ENCODE measurements around the gene CLPX.

The CLPX gene

GRCh38 chr15:65223996-65224395 lies 38.9 kb upstream of the CLPX start:
- no peak for DNase-seq
- H3K27ac Mint-ChIP-seq: no peak overlapping the region
- H3K4me1 Mint-ChIP-seq: peaks cover 9% of the 10 kb centered on the region
- H3K4me3 Mint-ChIP-seq: no peak overlapping the region
- TF ChIP-seq, protein P1, sequence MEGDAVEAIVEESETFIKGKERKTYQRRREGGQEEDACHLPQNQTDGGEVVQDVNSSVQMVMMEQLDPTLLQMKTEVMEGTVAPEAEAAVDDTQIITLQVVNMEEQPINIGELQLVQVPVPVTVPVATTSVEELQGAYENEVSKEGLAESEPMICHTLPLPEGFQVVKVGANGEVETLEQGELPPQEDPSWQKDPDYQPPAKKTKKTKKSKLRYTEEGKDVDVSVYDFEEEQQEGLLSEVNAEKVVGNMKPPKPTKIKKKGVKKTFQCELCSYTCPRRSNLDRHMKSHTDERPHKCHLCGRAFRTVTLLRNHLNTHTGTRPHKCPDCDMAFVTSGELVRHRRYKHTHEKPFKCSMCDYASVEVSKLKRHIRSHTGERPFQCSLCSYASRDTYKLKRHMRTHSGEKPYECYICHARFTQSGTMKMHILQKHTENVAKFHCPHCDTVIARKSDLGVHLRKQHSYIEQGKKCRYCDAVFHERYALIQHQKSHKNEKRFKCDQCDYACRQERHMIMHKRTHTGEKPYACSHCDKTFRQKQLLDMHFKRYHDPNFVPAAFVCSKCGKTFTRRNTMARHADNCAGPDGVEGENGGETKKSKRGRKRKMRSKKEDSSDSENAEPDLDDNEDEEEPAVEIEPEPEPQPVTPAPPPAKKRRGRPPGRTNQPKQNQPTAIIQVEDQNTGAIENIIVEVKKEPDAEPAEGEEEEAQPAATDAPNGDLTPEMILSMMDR (IDR thresholded peaks at IDR 0.05): no peak
- H3K9me3 Mint-ChIP-seq: no peaks in the 10 kb centered on the region
- peaks cover 8% of the 10 kb centered on the region for H3K27me3 Mint-ChIP-seq (ENCODE audit: low read depth, poor library complexity)
- no peaks in the 10 kb centered on the region for H3K36me3 Mint-ChIP-seq (ENCODE audit: low read depth)

GRCh38 chr15:65222891-65223290 lies 37.7 kb upstream of the CLPX start:
- peaks cover 11% of the 10 kb centered on the region for H3K27me3 Mint-ChIP-seq (ENCODE audit: low read depth, poor library complexity)
- H3K4me3 Mint-ChIP-seq: no peak overlapping the region
- DNase-seq: no peak
- no peak overlapping the region for H3K27ac Mint-ChIP-seq
- H3K9me3 Mint-ChIP-seq: no peaks in the 10 kb centered on the region
- H3K36me3 Mint-ChIP-seq (ENCODE audit: low read depth): no peaks in the 10 kb centered on the region
- TF ChIP-seq, protein P1 (IDR thresholded peaks at IDR 0.05): no peak
- H3K4me1 Mint-ChIP-seq: peaks cover 10% of the 10 kb centered on the region

DNA sequence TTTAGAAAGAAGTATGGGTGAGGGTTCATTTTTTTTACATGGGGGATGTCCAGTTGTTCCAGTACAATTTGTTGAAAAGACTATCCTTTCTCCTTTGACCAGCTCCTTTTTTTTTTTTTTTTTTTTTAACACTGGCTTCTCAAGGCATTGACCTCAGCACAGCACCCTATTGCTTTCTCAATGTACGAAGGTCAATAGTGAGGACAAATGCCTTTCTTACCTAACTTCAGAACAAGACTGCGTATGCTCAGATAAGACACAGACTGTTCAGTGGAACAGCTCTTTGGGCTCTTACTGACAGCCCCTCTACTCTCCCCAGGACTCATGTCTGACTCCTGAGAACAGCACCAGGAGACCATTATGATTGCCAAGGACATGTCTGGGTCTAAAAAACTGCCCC lies 36.6 kb upstream of the CLPX start:
- Mint-ChIP-seq H3K27me3 (ENCODE audit: low read depth, poor library complexity) (peaks cover 11% of the 10 kb centered on the region), H3K9me3 (no peaks in the 10 kb centered on the region), H3K27ac (no peak overlapping the region), H3K4me3 (no peak overlapping the region), H3K4me1 (peaks cover 10% of the 10 kb centered on the region), H3K36me3 (ENCODE audit: low read depth) (no peaks in the 10 kb centered on the region)
- TF ChIP-seq, protein P1 (IDR thresholded peaks at IDR 0.05): no peak
- DNase-seq: no peak

DNA sequence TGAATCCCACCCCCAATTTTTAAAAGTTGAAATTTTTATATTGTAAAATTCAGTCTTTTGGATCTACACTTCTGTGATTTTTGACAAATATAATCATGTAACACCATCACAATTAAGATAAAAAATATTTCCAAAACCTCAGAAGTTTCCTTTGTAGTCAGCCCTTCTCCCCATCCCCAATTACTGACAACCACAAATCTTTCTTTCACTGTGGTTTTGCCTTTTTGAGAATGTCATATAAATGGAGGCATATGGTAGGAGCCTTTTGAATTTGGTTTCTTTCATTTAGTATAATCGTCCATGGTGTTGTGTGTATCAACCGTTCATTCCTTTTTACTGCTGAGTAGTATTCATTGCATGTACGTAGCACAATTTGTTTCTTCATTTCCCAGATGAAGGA lies 34.0 kb upstream of the CLPX start:
- peaks cover 14% of the 10 kb centered on the region for H3K4me1 Mint-ChIP-seq
- H3K9me3 Mint-ChIP-seq: no peaks in the 10 kb centered on the region
- no peaks in the 10 kb centered on the region for H3K36me3 Mint-ChIP-seq (ENCODE audit: low read depth)
- no peak overlapping the region for H3K27ac Mint-ChIP-seq
- no peak overlapping the region for H3K4me3 Mint-ChIP-seq
- TF ChIP-seq, protein P1 (IDR thresholded peaks at IDR 0.05): no peak
- no peak for DNase-seq
- peaks cover 18% of the 10 kb centered on the region for H3K27me3 Mint-ChIP-seq (ENCODE audit: low read depth, poor library complexity)

DNA sequence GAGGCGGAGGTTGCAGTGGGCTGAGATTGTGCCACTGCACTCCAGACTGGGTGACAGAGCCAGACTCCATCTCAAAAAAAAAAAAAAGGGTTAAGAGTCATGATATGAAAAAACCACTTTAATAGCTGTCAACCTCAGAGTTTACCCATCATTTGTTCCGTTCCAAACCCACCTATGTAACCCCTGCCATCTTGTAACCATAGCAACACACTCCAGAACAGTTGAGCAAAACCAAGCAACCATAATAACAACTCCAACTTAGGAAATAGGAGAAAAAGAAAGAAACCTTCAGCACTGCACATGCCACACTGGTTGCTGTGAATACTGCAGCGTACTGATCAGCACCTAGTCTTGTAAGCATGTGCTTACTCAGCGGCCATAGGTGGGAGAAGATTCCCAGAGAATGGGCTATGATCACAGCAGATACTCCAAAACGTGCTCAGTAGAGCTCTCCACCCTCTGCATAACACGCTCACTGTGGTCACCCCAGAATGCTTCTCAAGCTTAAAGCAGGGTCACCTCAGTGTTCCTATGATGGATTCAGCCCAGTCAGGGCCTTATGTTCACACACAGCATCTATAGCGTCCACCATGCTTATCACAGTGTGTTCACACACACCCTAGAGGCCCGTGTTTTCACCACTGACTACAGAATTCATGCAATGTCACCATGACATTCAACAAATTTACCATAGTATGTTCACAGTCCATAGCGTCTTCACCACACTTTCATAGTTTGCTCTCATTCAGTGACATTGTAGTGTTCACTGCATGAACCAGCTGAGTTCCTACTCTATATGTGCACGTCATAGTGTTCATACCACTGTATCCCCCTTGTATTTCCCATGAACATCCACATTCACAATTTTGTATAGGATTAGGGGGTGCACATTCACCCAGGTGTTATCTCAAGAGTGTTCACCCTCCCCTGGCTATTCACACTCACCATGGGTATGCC lies 32.7 kb upstream of the CLPX start:
- Mint-ChIP-seq H3K4me1 (peaks cover 20% of the 10 kb centered on the region), H3K27me3 (ENCODE audit: low read depth, poor library complexity) (peaks cover 18% of the 10 kb centered on the region), H3K27ac (no peak overlapping the region), H3K4me3 (no peak overlapping the region), H3K36me3 (ENCODE audit: low read depth) (no peaks in the 10 kb centered on the region), H3K9me3 (no peaks in the 10 kb centered on the region)
- TF ChIP-seq, protein P1 (IDR thresholded peaks at IDR 0.05): no peak
- no peak for DNase-seq

DNA sequence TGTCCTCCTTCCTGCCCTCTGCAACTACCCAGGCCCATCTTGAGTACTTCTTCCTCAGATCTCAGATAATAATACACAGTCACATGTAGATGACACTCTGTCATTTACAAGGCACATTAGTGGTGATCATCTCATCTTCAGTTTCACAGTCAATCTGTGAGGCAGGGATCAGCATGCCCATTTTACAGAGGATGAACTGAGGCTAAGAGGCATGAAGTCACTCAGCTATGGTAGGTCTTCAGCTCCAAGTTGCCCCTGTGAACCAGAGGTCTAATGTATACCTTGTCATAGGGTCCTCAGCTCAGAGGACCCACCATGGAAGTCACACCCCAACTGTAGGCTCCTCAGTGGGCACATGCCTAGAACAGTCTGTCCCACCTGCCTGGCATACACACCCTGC lies 30.4 kb upstream of the CLPX start:
- no peak for DNase-seq
- H3K27me3 Mint-ChIP-seq (ENCODE audit: low read depth, poor library complexity): peaks cover 13% of the 10 kb centered on the region
- H3K4me1 Mint-ChIP-seq: peaks cover 39% of the 10 kb centered on the region
- H3K36me3 Mint-ChIP-seq (ENCODE audit: low read depth): no peaks in the 10 kb centered on the region
- H3K9me3 Mint-ChIP-seq: no peaks in the 10 kb centered on the region
- TF ChIP-seq, protein P1 (IDR thresholded peaks at IDR 0.05): no peak
- H3K27ac Mint-ChIP-seq: no peak overlapping the region
- H3K4me3 Mint-ChIP-seq: no peak overlapping the region

All from nephron progenitor cell (in vitro differentiated cells).